ENCODE results near the gene PRRC2A.
"Not testable (repeated sequence)": the region's sequence is repeated elsewhere in the genome, so short reads cannot be mapped to it uniquely, and the experiment has no call there.

Gene PRRC2A

DNA sequence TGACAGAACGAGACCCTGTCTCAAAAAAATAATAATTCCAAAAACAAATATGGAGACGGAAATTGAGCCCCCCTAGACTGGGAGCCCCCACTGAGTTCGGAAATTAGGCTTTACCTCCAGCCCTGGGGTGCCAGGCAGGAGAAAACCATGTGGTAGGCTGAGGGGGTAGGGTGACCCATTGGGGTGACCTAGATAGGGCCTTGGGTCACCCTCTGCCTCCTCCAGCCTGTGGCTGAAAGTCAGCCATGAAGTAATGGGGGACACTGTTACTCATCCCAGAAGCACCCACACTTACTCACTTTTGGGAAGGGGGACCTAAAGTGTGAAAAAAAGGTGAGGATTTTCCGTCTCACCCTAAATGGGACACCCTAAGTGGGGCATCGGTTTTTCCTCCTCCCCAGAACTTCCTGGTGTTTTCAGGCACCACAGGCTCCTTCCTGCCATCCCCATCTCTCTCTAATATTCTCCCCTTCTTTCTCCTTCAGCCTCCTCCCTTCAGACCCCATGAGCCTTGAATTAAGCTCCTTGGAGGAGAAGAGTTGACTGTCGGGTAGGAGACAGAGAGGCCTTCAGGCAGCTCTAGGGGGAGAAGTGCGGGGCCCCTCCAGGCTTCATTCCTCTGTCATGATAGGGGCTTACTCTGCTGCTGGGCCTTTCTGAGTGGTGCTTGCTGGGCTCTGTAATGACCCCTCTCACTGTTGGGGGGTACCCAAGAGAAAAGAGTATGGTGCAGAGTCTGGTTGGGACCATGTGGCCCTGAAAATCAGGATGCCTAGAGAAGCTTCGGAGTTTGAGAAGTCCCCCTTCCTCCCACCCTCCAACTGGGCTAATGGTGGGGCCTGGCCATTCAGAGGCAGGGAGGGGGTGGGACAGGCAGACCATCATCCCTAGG is 40.7 kb upstream of the PRRC2A start:
- Histone ChIP-seq H3K9me3 (ENCODE audit: low read length) (no peaks in the 10 kb centered on the region), H3K27me3 (ENCODE audit: insufficient read depth, low read length) (peaks cover 21% of the 10 kb centered on the region), H2AFZ (ENCODE audit: low read depth, low read length) (no peak overlapping the region), H3K4me1 (ENCODE audit: insufficient read depth, low read length) (no peaks in the 10 kb centered on the region), H3K4me3 (ENCODE audit: low read length) (no peak overlapping the region), H3K36me3 (ENCODE audit: insufficient read depth, low read length) (no peaks in the 10 kb centered on the region)

GRCh38 chr6:31580438-31580740 is 40.1 kb upstream of the PRRC2A start:
- H2AFZ ChIP-seq (ENCODE audit: low read depth, low read length), result peak overlapping the region; percentile 85
- H3K4me1 ChIP-seq (ENCODE audit: insufficient read depth, low read length), result no peaks in the 10 kb centered on the region
- H3K9me3 ChIP-seq (ENCODE audit: low read length), result no peaks in the 10 kb centered on the region
- H3K36me3 ChIP-seq (ENCODE audit: insufficient read depth, low read length), result no peaks in the 10 kb centered on the region
- peak overlapping the region; percentile 54 for H3K4me3 ChIP-seq (ENCODE audit: low read length)
- peaks cover 21% of the 10 kb centered on the region for H3K27me3 ChIP-seq (ENCODE audit: insufficient read depth, low read length)

GRCh38 chr6:31580807-31581433 is 39.6 kb upstream of the PRRC2A start:
- H3K4me1 ChIP-seq (ENCODE audit: insufficient read depth, low read length), result no peaks in the 10 kb centered on the region
- H2AFZ ChIP-seq (ENCODE audit: low read depth, low read length), result peak overlapping the region; percentile 85
- H3K36me3 ChIP-seq (ENCODE audit: insufficient read depth, low read length), result no peaks in the 10 kb centered on the region
- peak overlapping the region; percentile 54 for H3K4me3 ChIP-seq (ENCODE audit: low read length)
- no peaks in the 10 kb centered on the region for H3K9me3 ChIP-seq (ENCODE audit: low read length)
- peaks cover 21% of the 10 kb centered on the region for H3K27me3 ChIP-seq (ENCODE audit: insufficient read depth, low read length)

DNA sequence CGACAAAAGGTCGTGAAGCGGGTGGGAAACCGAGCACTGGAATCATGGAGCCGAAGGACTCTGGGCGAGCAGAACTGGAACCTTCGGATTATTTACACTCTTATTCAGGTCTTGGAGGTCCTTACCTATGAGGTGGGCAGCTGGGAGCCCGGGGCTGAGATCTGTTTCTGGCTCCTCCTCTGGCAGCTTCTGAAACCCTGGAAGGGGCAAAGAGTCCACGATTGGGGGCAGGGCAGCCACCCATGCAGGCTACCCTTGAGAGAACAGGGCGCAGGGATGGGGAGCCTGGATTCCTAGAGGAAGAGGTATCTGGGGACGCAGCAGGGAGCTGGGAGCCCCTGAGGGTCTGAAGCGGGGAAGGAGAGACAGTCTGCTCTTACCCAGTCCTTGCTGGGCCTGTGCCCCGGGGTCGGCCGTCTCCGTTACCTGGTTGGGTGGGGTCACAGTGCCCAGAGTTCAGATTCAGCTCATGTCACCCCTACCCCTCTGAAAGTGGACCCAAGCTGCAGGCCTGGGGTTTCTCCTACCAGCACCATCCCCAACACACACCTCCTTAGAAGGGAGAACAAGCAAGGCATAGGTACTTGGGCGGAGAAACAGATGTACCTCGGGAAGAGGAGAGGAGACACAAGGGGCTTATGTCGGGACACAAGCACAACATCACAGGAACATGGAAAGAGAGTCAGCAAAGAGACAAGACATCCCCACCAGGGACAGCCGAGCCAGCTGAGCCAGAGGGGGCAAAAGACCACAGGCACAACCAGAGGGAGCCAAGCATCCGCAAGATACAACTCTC is 38.9 kb upstream of the PRRC2A start:
- Histone ChIP-seq H2AFZ (ENCODE audit: low read depth, low read length) (peak overlapping the region; percentile 85), H3K27me3 (ENCODE audit: insufficient read depth, low read length) (peaks cover 21% of the 10 kb centered on the region), H3K4me1 (ENCODE audit: insufficient read depth, low read length) (no peaks in the 10 kb centered on the region), H3K9me3 (ENCODE audit: low read length) (no peaks in the 10 kb centered on the region), H3K4me3 (ENCODE audit: low read length) (peak overlapping the region; percentile 54), H3K36me3 (ENCODE audit: insufficient read depth, low read length) (no peaks in the 10 kb centered on the region)

DNA sequence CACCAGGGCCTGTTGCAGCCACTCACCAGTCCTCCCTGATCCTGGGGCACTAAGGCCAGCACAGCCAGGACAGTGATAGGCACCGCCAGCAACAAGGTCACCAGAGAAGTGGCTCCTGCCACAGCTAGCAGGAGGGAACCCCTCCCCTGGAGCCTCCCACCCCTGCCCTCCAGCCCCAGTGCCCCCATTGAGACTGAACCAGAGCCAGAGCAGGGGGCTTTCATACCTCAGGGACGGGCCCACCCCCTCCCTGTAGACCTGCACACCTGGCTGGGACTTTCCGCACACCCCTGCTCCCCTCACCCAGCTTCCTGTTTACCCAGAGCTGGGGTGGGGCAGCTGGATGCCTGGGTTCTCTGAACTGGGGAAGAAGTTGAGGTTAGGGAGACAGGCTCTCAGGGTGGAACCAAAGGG is 38.3 kb upstream of the PRRC2A start, which contains the start of gene LTB:
LTB (minus strand) TSS at position 195 of the 414 bp plus-strand sequence; CDS start at position 188, 7 bp downstream.
- no peaks in the 10 kb centered on the region for H3K36me3 ChIP-seq (ENCODE audit: insufficient read depth, low read length)
- peak within 1 kb of the TSS; percentile 54 for H3K4me3 ChIP-seq (ENCODE audit: low read length)
- peak within 1 kb of the TSS; percentile 85 for H2AFZ ChIP-seq (ENCODE audit: low read depth, low read length)
- peaks cover 15% of the 10 kb centered on the region for H3K27me3 ChIP-seq (ENCODE audit: insufficient read depth, low read length)
- H3K9me3 ChIP-seq (ENCODE audit: low read length), result no peaks in the 10 kb centered on the region
- no peaks in the 10 kb centered on the region for H3K4me1 ChIP-seq (ENCODE audit: insufficient read depth, low read length)

DNA sequence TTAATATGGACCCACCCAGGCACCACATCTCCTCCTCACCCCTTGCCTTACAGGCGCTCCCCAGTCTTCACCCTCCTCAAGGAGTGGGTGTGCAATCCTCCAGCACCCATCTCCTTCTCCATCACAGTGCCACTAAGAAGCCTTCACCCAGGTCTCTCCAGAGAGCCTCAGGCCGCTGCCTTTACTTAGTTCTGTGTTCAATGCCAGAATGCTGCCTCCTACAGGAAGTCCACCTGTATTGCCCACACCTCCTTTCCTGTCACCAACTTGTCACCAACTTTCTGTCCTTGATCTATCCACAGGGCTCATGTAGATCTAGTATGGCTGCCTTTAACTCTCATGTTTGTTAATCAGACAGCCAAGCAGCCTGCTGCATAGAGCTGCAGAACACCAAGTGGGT is 35.0 kb upstream of the PRRC2A start:
- Histone ChIP-seq H2AFZ (ENCODE audit: low read depth, low read length) (no peak overlapping the region), H3K4me1 (ENCODE audit: insufficient read depth, low read length) (no peaks in the 10 kb centered on the region), H3K27me3 (ENCODE audit: insufficient read depth, low read length) (peaks cover 9% of the 10 kb centered on the region), H3K4me3 (ENCODE audit: low read length) (no peak overlapping the region), H3K9me3 (ENCODE audit: low read length) (no peaks in the 10 kb centered on the region), H3K36me3 (ENCODE audit: insufficient read depth, low read length) (no peaks in the 10 kb centered on the region)

- Histone ChIP-seq H3K9me3 (ENCODE audit: low read length) (no peaks in the 10 kb centered on the region), H3K36me3 (ENCODE audit: insufficient read depth, low read length) (no peaks in the 10 kb centered on the region), H3K4me1 (ENCODE audit: insufficient read depth, low read length) (no peaks in the 10 kb centered on the region), H3K27me3 (ENCODE audit: insufficient read depth, low read length) (peaks cover 9% of the 10 kb centered on the region), H2AFZ (ENCODE audit: low read depth, low read length) (no peak within 1 kb of the TSS), H3K4me3 (ENCODE audit: low read length) (no peak within 1 kb of the TSS)
These were observed 34.5 kb upstream of the PRRC2A start, which contains the start of gene LST1 for GRCh38 chr6:31586008-31586407. LST1 (plus strand) TSS chr6:31586277; CDS start chr6:31587300, 1,023 bp downstream.

DNA sequence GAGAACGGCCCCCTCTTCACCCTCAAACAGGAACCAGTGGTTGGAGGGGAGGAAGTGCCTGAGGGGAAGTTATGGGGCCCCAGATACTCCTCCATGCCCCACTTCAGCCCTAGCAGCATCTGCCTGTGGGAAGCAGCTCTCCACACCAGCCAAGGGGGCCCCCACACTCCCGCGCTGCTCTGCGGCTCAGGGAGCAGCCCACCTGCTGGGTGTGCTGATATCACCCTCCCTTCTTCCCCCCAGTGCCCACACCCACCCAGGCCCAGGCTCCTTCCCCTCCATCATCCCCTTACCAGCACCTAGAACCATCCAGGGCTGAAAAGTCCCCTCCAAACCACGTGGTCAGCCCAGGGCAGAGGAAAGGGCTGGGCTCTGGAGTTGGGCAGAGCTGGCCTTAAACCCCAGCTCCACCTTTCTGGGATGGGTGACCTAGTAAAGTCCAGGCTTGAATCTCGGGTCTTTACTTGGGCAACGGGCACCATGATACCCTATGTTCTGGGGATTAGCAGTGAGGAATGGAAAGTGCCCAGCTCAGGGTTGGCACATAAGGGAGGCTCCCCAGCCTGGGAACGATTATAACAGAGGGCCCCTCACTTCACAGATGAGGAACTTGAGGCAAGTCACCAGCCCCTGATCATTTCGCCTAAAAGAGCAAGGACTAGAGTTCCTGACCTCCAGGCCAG is 33.8 kb upstream of the PRRC2A start:
- Histone ChIP-seq H2AFZ (ENCODE audit: low read depth, low read length) (no peak overlapping the region), H3K36me3 (ENCODE audit: insufficient read depth, low read length) (no peaks in the 10 kb centered on the region), H3K9me3 (ENCODE audit: low read length) (no peaks in the 10 kb centered on the region), H3K4me3 (ENCODE audit: low read length) (no peak overlapping the region), H3K27me3 (ENCODE audit: insufficient read depth, low read length) (peaks cover 9% of the 10 kb centered on the region), H3K4me1 (ENCODE audit: insufficient read depth, low read length) (no peaks in the 10 kb centered on the region)

DNA sequence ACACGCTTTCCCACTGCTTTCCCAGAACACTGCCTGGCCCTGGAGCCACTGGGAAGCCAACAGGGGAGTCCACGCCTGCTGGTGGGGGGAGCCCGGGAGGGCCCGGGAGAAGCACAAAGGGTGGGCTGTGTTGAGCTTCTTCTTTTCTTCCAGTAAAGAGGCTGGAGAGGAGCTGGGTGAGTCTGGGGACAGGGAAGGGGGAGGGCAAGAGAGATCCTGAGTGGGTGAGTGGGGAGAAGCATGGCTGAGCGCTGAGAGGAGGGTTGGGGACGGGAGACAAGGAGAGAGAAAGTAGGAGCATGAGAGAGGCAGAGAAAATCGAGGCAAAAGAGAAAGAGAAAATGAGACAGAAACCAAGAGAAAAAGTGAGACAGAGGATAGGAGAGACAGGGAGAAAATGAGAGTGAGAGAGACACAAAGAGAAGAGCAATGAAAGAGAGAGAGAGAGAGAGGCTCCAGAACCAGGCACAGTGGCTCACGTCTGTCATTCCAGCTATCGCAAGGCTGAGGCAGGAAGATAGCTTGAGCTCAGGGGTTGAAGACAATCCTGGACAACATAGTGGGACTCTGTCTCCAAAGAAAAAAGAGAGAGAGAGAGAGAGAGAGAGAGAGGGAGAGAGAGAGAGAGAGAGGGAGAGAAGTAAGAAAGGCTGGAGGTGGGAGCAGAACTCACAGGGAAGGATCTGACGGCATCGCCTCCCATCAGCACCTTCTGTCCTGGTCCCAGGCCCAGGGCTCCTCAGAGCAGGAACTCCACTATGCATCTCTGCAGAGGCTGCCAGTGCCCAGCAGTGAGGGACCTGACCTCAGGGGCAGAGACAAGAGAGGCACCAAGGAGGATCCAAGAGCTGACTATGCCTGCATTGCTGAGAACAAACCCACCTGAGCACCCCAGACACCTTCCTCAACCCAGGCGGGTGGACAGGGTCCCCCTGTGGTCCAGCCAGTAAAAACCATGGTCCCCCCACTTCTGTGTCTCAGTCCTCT is 32.4 kb upstream of the PRRC2A start:
- H3K36me3 ChIP-seq (ENCODE audit: insufficient read depth, low read length), result no peaks in the 10 kb centered on the region
- H3K9me3 ChIP-seq (ENCODE audit: low read length), result no peaks in the 10 kb centered on the region
- peaks cover 6% of the 10 kb centered on the region for H3K27me3 ChIP-seq (ENCODE audit: insufficient read depth, low read length)
- H3K4me1 ChIP-seq (ENCODE audit: insufficient read depth, low read length), result no peaks in the 10 kb centered on the region
- H2AFZ ChIP-seq (ENCODE audit: low read depth, low read length), result no peak overlapping the region
- no peak overlapping the region for H3K4me3 ChIP-seq (ENCODE audit: low read length)

DNA sequence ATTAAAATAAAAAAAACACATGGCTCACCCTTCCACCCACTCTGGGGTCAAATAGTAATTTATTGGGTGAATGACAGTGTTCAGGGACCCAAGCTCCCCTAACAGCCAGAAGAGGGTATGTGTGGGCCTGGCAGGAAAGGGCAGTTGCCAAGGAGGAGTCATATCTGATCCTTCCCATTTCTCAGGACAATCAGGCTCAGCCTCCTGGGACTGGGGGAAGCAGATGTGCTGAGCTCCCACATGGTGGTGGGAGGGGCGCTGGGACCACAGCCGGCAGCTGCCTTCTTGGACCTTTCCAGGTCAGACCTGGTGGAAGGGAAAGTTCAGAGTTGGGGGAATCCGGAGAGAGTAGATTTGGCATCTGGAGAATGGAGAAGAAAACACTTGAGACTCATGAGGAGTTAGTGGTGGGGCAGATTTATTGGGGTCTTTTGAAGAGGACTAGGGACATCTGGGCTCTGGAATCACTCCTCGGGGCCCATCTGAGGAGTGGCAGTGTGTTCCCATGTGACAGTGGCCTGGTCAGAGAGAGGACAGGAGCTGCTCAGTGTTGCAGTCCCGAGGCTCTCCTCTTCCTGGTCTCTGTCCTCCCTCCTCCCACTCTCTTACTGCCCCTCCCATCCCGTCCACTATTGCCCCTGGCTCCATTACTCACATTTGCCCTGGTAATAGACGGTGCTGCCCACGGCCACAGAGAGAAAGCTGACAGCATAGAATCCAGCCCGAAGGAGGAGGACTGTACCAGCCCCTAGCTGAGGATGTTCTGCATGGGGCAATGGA is 31.5 kb upstream of the PRRC2A start:
- Histone ChIP-seq H3K4me1 (ENCODE audit: insufficient read depth, low read length) (no peaks in the 10 kb centered on the region), H3K9me3 (ENCODE audit: low read length) (no peaks in the 10 kb centered on the region), H3K27me3 (ENCODE audit: insufficient read depth, low read length) (peaks cover 6% of the 10 kb centered on the region), H3K36me3 (ENCODE audit: insufficient read depth, low read length) (no peaks in the 10 kb centered on the region), H2AFZ (ENCODE audit: low read depth, low read length) (no peak overlapping the region), H3K4me3 (ENCODE audit: low read length) (no peak overlapping the region)

- not testable (repeated sequence) for H3K9me3 ChIP-seq (ENCODE audit: low read length)
These were observed 29.8 kb upstream of the PRRC2A start for GRCh38 chr6:31590691-31591090.

More at GRCh38 chr6:31590691-31591090, 29.8 kb upstream of the PRRC2A start:
- not testable (repeated sequence) for H3K4me1 ChIP-seq (ENCODE audit: insufficient read depth, low read length); H3K4me3 ChIP-seq (ENCODE audit: low read length); H2AFZ ChIP-seq (ENCODE audit: low read depth, low read length); H3K36me3 ChIP-seq (ENCODE audit: insufficient read depth, low read length); H3K27me3 ChIP-seq (ENCODE audit: insufficient read depth, low read length)
